H1 (cell line): ENCODE data around the gene SMIM29.

Source experiments
- EGR1 ChIP-seq: IDR thresholded peaks from 2 replicates; pipeline ENCODE4 v1.6.1; 2011; ENCODE audit warnings: low read depth, low read length, borderline replicate concordance
- RAD21 ChIP-seq, 2 experiments: IDR thresholded peaks in 1 of 2; conservative IDR thresholded peaks in 1 of 2; 2 replicates each; pipeline ENCODE4 v1.6.1; 2011; ENCODE audit warnings: low read depth in 2 of 2, low read length in 2 of 2, improper control_type of control experiment in 1 of 2, inconsistent platforms in 1 of 2, mild to moderate bottlenecking in 1 of 2, moderate library complexity in 1 of 2
- SIN3A ChIP-seq, 2 experiments: IDR thresholded peaks in 1 of 2; conservative IDR thresholded peaks in 1 of 2; 2 replicates each; pipeline ENCODE4 v1.6.1; 2011 to 2012; ENCODE audit warnings: low read length in 2 of 2, improper control_type of control experiment in 1 of 2, low read depth in 1 of 2, mild to moderate bottlenecking in 1 of 2
- TAF1 ChIP-seq: IDR thresholded peaks from 2 replicates; pipeline ENCODE4 v1.6.1; 2011; ENCODE audit warnings: mild to moderate bottlenecking, low read depth, low read length
- TF ChIP-seq, protein P1 (sequence below), 3 experiments: IDR thresholded peaks; 1 replicate in 2 of 3; 2 replicates in 1 of 3; pipeline versions ENCODE4 v1.5.1 to v1.6.1; 2011; ENCODE audit warnings: low read length in 3 of 3, mild to moderate bottlenecking in 3 of 3, inconsistent platforms in 2 of 3, low read depth in 1 of 3, moderate library complexity in 1 of 3; ENCODE audit not compliant: insufficient read depth in 1 of 3; ENCODE audit errors: control extremely low read depth in 1 of 3

DNA sequence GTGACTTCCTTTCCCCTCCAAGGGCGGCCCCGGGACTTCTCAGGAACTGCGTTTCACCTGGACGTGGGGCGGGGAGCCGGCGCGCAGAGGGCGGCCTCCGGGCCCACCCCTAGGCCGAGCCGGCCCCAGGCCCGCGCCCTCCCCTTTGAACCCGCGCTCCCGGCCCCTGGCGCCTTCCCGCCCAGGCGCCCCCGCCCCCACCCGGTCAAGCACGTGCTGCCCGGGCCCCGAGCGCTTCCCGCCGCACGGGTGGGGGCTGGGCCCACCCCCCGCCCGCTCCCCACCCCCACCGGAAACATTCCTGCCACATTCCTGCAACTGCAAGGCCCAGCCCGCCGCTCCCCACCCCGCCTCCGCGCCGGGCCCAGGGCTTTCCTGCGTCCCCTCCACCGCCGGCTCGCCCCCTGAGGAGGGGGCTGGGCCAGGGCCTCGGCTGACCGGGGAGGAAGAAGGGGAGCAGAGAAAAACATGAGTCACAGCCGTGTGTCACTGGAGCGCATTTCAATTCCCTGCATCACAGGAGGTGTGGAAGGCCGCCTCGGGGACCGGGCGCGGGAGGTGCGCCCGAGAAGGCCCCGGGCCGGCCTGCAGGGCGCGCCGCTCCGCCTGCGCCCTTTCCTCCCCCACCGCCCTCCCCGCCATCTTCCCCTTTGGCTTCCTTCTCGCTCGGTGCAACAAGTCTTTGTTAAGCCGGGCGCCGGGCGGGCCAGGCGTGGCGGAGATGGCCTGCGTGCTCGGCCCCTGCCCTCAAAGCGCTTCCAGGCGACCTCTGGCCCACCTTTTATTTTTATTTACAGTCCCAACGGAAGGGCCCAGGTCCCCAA is 13.3 kb downstream of the SMIM29 start:
- TF ChIP-seq, protein P1, sequence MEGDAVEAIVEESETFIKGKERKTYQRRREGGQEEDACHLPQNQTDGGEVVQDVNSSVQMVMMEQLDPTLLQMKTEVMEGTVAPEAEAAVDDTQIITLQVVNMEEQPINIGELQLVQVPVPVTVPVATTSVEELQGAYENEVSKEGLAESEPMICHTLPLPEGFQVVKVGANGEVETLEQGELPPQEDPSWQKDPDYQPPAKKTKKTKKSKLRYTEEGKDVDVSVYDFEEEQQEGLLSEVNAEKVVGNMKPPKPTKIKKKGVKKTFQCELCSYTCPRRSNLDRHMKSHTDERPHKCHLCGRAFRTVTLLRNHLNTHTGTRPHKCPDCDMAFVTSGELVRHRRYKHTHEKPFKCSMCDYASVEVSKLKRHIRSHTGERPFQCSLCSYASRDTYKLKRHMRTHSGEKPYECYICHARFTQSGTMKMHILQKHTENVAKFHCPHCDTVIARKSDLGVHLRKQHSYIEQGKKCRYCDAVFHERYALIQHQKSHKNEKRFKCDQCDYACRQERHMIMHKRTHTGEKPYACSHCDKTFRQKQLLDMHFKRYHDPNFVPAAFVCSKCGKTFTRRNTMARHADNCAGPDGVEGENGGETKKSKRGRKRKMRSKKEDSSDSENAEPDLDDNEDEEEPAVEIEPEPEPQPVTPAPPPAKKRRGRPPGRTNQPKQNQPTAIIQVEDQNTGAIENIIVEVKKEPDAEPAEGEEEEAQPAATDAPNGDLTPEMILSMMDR (IDR thresholded peaks at IDR 0.05; ENCODE audit: control extremely low read depth in 1 of 3, insufficient read depth in 1 of 3, low read depth in 1 of 3, low read length in 3 of 3): 0 out of 4 replicates have a peak, but pooled peaks of 1 of the 3 experiments have one; percentile 3
- peak; percentile 10 for TF ChIP-seq EGR1
- TF ChIP-seq SIN3A (conservative IDR thresholded peaks at IDR 0.05 in 1 of 2, IDR thresholded peaks at IDR 0.05 in 1 of 2; ENCODE audit: low read depth in 1 of 2, low read length in 2 of 2): 0 out of 4 replicates have a peak, but pooled peaks have one; percentile 53 to 70
- TF ChIP-seq RAD21 (IDR thresholded peaks at IDR 0.05 in 1 of 2, conservative IDR thresholded peaks at IDR 0.05 in 1 of 2; ENCODE audit: low read depth in 2 of 2, low read length in 2 of 2): peak; percentile 2 to 23; a peak in 1 of 4 replicates
- TF ChIP-seq TAF1: peak; percentile 71
